Adrenal gland (tissue), 5 donors: ENCODE results near the gene MRPS26.

ENCODE experiments used
- POLR2A ChIP-seq, 2 donors: fragments of 450-650 bp; IDR thresholded peaks; one replicate each; pipeline ENCODE4 v1.6.1; 2017; ENCODE audit warnings: antibody characterized with exemption in 2 of 2, mild to moderate bottlenecking in 2 of 2, moderate library complexity in 1 of 2
- TF ChIP-seq, protein P1 (sequence below), 6 experiments: fragments of 450-650 bp in 4 of 6; fragments of 200-600 bp in 2 of 6; sonication (generic) in 1 of 6; IDR thresholded peaks; 1 replicate in 5 of 6; 2 replicates in 1 of 6; pipeline versions ENCODE4 v1.5.1 to v1.8.0; 2016 to 2021; ENCODE audit warnings: antibody characterized with exemption in 6 of 6, mild to moderate bottlenecking in 2 of 6, moderate library complexity in 1 of 6
- donor health status: DM: no; HTN: no; CAD: no.

DNA sequence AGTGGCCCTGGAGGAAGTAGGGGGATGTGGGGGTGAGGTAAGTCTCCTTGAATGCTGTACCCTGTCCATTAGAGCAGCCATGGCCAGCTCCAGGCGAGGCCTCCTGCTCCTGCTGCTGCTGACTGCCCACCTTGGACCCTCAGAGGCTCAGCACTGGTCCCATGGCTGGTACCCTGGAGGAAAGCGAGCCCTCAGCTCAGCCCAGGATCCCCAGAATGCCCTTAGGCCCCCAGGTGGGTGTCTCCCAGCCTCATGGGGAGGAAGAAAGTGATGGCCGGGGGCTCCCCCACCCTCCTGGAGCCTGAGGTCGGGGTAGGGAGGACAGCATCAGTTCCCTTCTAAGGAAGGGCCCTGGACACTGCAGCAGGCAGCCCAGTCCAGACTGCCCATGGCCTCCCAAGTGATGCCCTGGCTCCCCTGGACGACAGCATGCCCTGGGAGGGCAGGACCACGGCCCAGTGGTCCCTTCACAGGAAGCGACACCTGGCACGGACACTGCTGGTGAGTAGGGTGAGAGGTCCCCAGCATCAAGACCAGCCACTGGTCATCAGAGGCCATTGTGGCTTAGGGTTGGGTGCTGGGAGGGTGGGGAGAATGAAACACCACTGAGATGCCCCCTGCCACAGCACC, 1.4 kb upstream of the MRPS26 start:
- TF ChIP-seq, protein P1, sequence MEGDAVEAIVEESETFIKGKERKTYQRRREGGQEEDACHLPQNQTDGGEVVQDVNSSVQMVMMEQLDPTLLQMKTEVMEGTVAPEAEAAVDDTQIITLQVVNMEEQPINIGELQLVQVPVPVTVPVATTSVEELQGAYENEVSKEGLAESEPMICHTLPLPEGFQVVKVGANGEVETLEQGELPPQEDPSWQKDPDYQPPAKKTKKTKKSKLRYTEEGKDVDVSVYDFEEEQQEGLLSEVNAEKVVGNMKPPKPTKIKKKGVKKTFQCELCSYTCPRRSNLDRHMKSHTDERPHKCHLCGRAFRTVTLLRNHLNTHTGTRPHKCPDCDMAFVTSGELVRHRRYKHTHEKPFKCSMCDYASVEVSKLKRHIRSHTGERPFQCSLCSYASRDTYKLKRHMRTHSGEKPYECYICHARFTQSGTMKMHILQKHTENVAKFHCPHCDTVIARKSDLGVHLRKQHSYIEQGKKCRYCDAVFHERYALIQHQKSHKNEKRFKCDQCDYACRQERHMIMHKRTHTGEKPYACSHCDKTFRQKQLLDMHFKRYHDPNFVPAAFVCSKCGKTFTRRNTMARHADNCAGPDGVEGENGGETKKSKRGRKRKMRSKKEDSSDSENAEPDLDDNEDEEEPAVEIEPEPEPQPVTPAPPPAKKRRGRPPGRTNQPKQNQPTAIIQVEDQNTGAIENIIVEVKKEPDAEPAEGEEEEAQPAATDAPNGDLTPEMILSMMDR (IDR thresholded peaks at IDR 0.05) = no peak
- TF ChIP-seq POLR2A (IDR thresholded peaks at IDR 0.05) = no peak
